GM12892 (cell line): ENCODE results near the gene NSRP1.
"Not testable (repeated sequence)": the region's sequence is repeated elsewhere in the genome, so short reads cannot be mapped to it uniquely, and the experiment has no call there.

Experiments
- DNase-seq: peaks from one replicate; pipeline ENCODE4 v3.0.0; 2011; ENCODE audit not compliant: insufficient read length
- FAIRE-seq: peaks from 2 replicates; lab custom pipeline; 2011; peaks lifted over from hg19 to GRCh38; lab: Jason Lieb, UNC
- POLR2A ChIP-seq: IDR thresholded peaks from 2 replicates; pipeline ENCODE4 v1.6.1; 2011; ENCODE audit warnings: low read depth, low read length, control low read depth
- POLR2AphosphoS5 ChIP-seq: IDR thresholded peaks from 2 replicates; pipeline ENCODE4 v1.6.1; 2011; ENCODE audit warnings: low read depth, low read length, control low read depth
- TAF1 ChIP-seq: IDR thresholded peaks from 2 replicates; pipeline ENCODE4 v1.6.1; 2011; ENCODE audit warnings: low read depth, mild to moderate bottlenecking, control low read depth, low read length, borderline replicate concordance

The NSRP1 gene

GRCh38 chr17:30197416-30197815 lies 80.8 kb downstream of the NSRP1 start:
- no peak for FAIRE-seq
- no peak for TF ChIP-seq POLR2AphosphoS5
- no peak for TF ChIP-seq POLR2A
- TF ChIP-seq TAF1 = no peak

GRCh38 chr17:30199600-30199999 lies 83.0 kb downstream of the NSRP1 start:
- DNase-seq (no peak), FAIRE-seq (no peak)
- TF ChIP-seq POLR2A (no peak), TAF1 (no peak), POLR2AphosphoS5 (no peak)

More at GRCh38 chr17:30197416-30197815, 80.8 kb downstream of the NSRP1 start:
- DNase-seq = no peak

GRCh38 chr17:30200106-30200505 lies 83.5 kb downstream of the NSRP1 start:
- TF ChIP-seq POLR2AphosphoS5 (no peak), POLR2A (no peak), TAF1 (no peak)
- DNase-seq (no peak), FAIRE-seq (no peak)

GRCh38 chr17:30200656-30201055 lies 84.0 kb downstream of the NSRP1 start:
- DNase-seq, FAIRE-seq: not testable (repeated sequence)

GRCh38 chr17:30203471-30203981 lies 86.9 kb downstream of the NSRP1 start:
- FAIRE-seq = no peak
- TF ChIP-seq TAF1 (no peak), POLR2A (no peak), POLR2AphosphoS5 (no peak)
- DNase-seq = no peak

- DNase-seq (no peak), FAIRE-seq (no peak)
- TF ChIP-seq TAF1 (no peak), POLR2AphosphoS5 (no peak), POLR2A (no peak)
Measured at GRCh38 chr17:30207655-30208054, 91.0 kb downstream of the NSRP1 start.

- TF ChIP-seq TAF1 (no peak), POLR2A (no peak), POLR2AphosphoS5 (no peak)
- FAIRE-seq = peak; percentile 51
- DNase-seq = no peak
Measured at GRCh38 chr17:30208214-30208613, 91.6 kb downstream of the NSRP1 start.

GRCh38 chr17:30209930-30210329 lies 93.3 kb downstream of the NSRP1 start:
- TF ChIP-seq TAF1 (no peak), POLR2A (no peak), POLR2AphosphoS5 (no peak)
- DNase-seq (no peak), FAIRE-seq (no peak)

GRCh38 chr17:30210366-30210765 lies 93.8 kb downstream of the NSRP1 start:
- TF ChIP-seq TAF1 = no peak
- DNase-seq (no peak), FAIRE-seq (no peak)

GRCh38 chr17:30210901-30211300 lies 94.3 kb downstream of the NSRP1 start:
- FAIRE-seq (no peak), DNase-seq (no peak)
- TF ChIP-seq TAF1 (no peak), POLR2A (no peak), POLR2AphosphoS5 (no peak)

GRCh38 chr17:30211371-30211770 lies 94.8 kb downstream of the NSRP1 start:
- DNase-seq (no peak), FAIRE-seq (no peak)
- no peak for TF ChIP-seq POLR2AphosphoS5
- no peak for TF ChIP-seq TAF1
- TF ChIP-seq POLR2A = no peak

GRCh38 chr17:30212750-30213149 lies 96.1 kb downstream of the NSRP1 start:
- TF ChIP-seq POLR2AphosphoS5 = peak; percentile 60
- TF ChIP-seq POLR2A = peak; percentile 52; the same call in 1 of the 2 replicates
- no peak for TF ChIP-seq TAF1
- DNase-seq (peak; percentile 58), FAIRE-seq (peak; percentile 99)

- no peak for DNase-seq
- no peak for FAIRE-seq
- TF ChIP-seq POLR2AphosphoS5 (no peak), POLR2A (no peak), TAF1 (no peak)
Measured at GRCh38 chr17:30217054-30217453, 100.4 kb downstream of the NSRP1 start.
